ENCODE data around the gene BCO2.
"Not testable (repeated sequence)": the region's sequence is repeated elsewhere in the genome, so short reads cannot be mapped to it uniquely, and the experiment has no call there.

The BCO2 gene

DNA sequence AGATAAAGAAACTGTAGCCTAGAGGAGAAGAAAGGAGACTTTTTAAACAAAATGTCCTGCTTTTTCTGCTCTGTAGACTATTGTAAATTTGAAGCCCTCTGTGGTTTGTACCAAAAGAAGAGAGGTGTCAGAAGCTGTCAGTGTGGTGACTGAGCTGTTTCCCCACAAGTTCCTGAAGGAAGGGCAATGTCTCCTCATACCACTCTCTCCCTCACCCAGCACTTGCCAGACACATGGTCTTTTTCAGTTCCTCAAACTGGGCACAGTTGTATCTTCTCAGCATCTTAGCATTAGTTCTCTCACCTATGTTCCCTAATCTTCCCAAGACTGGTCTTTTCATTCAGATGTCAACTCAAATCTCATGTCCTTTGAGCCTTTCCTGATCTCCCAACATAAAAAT lies 4.3 kb downstream of the BCO2 start:
- H3K9ac ChIP-seq (ENCODE audit: low read depth, low read length), result no peak overlapping the region
- H3K4me1 ChIP-seq (ENCODE audit: insufficient read depth, low read length), result no peaks in the 10 kb centered on the region
- H3K36me3 ChIP-seq (ENCODE audit: insufficient read depth, low read length), result no peaks in the 10 kb centered on the region
- no peaks in the 10 kb centered on the region for H3K9me3 ChIP-seq (ENCODE audit: control insufficient read depth, insufficient read depth, low read length)

DNA sequence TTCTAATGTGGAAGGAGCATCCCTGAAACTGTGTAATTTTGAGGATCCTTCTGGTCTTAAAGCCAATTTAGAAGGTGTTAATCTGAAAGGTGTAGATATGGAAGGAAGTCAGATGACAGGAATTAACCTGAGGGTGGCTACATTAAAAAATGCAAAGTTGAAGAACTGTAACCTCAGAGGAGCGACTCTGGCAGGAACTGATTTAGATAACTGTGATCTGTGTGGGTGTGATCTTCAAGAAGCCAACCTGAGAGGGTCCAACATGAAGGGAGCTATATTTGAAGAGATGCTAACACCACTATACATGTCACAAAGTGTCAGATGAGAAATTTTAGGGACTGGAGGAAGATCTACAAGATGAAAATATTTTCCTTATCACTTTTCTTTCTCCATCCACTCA lies 7.6 kb downstream of the BCO2 start:
- no peak overlapping the region for H3K9ac ChIP-seq (ENCODE audit: low read depth, low read length)
- no peaks in the 10 kb centered on the region for H3K9me3 ChIP-seq (ENCODE audit: control insufficient read depth, insufficient read depth, low read length)
- no peaks in the 10 kb centered on the region for H3K4me1 ChIP-seq (ENCODE audit: insufficient read depth, low read length)
- no peaks in the 10 kb centered on the region for H3K36me3 ChIP-seq (ENCODE audit: insufficient read depth, low read length)

DNA sequence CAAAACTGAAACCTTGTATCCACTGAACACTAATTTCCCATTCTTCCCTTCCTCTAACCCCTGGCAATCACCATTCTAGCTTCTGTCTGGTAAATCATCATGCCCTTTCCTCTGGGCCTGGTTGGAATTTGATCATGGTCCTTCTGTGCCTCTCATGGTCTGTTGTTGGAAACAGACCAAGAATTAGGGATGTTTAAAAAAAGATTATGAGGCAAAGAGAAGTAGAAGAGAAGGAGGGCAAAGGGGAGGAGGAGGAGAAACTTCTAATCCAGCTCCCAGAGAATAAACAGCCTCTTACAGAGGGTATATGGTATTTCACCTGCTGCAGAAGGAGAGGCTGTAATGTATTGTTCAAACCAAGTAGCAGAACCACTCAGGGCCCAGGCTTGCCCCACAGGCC lies 10.6 kb downstream of the BCO2 start:
- Histone ChIP-seq H3K36me3 (ENCODE audit: insufficient read depth, low read length) (no peaks in the 10 kb centered on the region), H3K9me3 (ENCODE audit: control insufficient read depth, insufficient read depth, low read length) (no peaks in the 10 kb centered on the region), H3K9ac (ENCODE audit: low read depth, low read length) (no peak overlapping the region), H3K4me1 (ENCODE audit: insufficient read depth, low read length) (no peaks in the 10 kb centered on the region)

GRCh38 chr11:112186304-112186703 lies 11.0 kb downstream of the BCO2 start:
- no peaks in the 10 kb centered on the region for H3K36me3 ChIP-seq (ENCODE audit: insufficient read depth, low read length)
- H3K9me3 ChIP-seq (ENCODE audit: control insufficient read depth, insufficient read depth, low read length), result no peaks in the 10 kb centered on the region

DNA sequence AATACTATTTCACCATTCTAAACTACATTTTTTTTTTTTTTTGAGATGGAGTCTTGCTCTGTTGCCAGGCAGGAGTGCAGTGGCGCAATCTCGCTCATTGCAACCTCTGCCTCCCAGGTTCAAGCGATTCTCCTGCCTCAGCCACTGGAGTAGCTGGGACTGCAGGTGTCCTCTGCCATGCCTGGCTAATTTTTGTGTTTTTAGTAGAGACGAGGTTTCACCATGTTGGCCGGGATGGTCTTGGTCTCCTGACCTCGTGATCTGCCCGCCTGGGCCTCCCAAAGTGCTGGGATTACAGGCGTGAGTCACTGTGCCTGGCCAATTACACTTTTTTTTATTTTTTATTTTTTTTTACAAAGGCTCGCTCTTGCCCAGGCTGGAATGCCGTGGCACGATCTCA lies 19.8 kb downstream of the BCO2 start:
- not testable (repeated sequence) for H3K36me3 ChIP-seq (ENCODE audit: insufficient read depth, low read length); H3K9ac ChIP-seq (ENCODE audit: low read depth, low read length); H3K9me3 ChIP-seq (ENCODE audit: control insufficient read depth, insufficient read depth, low read length); H3K4me1 ChIP-seq (ENCODE audit: insufficient read depth, low read length)

More at GRCh38 chr11:112186304-112186703, 11.0 kb downstream of the BCO2 start:
- H3K4me1 ChIP-seq (ENCODE audit: insufficient read depth, low read length), result no peaks in the 10 kb centered on the region
- H3K9ac ChIP-seq (ENCODE audit: low read depth, low read length), result no peak overlapping the region

GRCh38 chr11:112195951-112196351 lies 20.6 kb downstream of the BCO2 start:
- H3K9ac ChIP-seq (ENCODE audit: low read depth, low read length), result no peak overlapping the region
- H3K9me3 ChIP-seq (ENCODE audit: control insufficient read depth, insufficient read depth, low read length), result no peaks in the 10 kb centered on the region

GRCh38 chr11:112196519-112197087 lies 21.3 kb downstream of the BCO2 start:
- Histone ChIP-seq H3K9me3 (ENCODE audit: control insufficient read depth, insufficient read depth, low read length) (no peaks in the 10 kb centered on the region), H3K36me3 (ENCODE audit: insufficient read depth, low read length) (no peaks in the 10 kb centered on the region), H3K9ac (ENCODE audit: low read depth, low read length) (no peak overlapping the region), H3K4me1 (ENCODE audit: insufficient read depth, low read length) (no peaks in the 10 kb centered on the region)

More at GRCh38 chr11:112195951-112196351, 20.6 kb downstream of the BCO2 start:
- Histone ChIP-seq H3K36me3 (ENCODE audit: insufficient read depth, low read length) (no peaks in the 10 kb centered on the region), H3K4me1 (ENCODE audit: insufficient read depth, low read length) (no peaks in the 10 kb centered on the region)

DNA sequence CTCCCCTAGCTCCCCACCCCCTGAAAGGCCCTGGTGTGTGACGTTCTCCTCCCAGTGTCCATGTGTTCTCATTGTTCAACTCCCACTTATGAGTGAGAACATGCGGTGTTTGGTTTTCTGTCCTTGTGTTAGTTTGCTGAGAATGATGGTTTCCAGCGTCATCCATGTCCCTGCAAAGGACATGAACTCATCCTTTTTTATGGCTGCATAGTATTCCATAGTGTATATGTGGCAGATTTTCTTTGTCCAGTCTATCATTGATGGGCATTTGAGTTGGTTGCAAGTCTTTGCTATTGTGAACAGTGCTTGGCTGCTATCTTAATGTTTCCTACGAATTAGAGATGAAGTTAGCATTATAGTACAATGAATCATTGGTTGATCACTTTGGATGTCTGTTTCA lies 23.8 kb downstream of the BCO2 start:
- not testable (repeated sequence) for H3K9ac ChIP-seq (ENCODE audit: low read depth, low read length); H3K9me3 ChIP-seq (ENCODE audit: control insufficient read depth, insufficient read depth, low read length); H3K36me3 ChIP-seq (ENCODE audit: insufficient read depth, low read length); H3K4me1 ChIP-seq (ENCODE audit: insufficient read depth, low read length)

DNA sequence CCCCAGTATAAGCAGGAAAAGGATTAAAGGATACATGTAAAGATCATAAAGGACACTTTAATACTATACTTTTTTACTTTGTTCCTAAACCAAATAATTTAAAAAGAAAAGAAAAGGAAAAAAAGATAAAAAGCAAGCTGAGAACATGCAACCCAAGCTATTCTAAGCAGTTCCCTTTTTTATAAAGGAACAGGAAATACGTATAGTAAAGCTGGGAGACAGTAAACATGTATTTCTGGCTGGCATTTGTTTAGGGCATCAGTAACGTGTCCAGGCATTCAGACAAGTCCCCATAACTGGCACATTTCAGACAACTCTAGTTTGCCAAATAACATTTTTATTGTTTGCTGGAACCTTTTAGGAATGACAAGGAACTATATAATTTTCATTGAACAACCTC lies 24.9 kb downstream of the BCO2 start:
- Histone ChIP-seq H3K9me3 (ENCODE audit: control insufficient read depth, insufficient read depth, low read length) (no peaks in the 10 kb centered on the region), H3K9ac (ENCODE audit: low read depth, low read length) (no peak overlapping the region), H3K4me1 (ENCODE audit: insufficient read depth, low read length) (no peaks in the 10 kb centered on the region), H3K36me3 (ENCODE audit: insufficient read depth, low read length) (no peaks in the 10 kb centered on the region)

DNA sequence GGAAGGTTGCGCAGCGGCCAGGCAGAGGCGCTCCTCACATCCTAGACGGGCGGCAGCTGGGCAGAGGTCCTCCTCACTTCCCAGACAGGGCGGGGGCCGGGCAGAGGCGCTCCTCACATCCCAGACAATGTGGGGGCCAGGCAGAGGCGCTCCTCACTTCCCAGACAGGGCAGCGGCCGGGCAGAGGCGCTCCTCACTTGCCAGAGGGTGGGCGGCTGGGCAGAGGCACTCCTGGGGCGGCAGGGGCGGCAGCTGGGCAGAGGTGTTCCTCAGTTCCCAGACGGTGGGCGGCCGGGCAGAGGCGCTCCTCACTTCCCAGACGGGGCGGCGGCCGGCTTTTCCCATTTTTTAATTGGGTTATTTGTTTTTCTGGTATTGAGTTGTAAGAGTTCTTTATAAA lies 30.8 kb downstream of the BCO2 start:
- no peaks in the 10 kb centered on the region for H3K4me1 ChIP-seq (ENCODE audit: insufficient read depth, low read length)
- no peak overlapping the region for H3K9ac ChIP-seq (ENCODE audit: low read depth, low read length)
- no peaks in the 10 kb centered on the region for H3K36me3 ChIP-seq (ENCODE audit: insufficient read depth, low read length)
- no peaks in the 10 kb centered on the region for H3K9me3 ChIP-seq (ENCODE audit: control insufficient read depth, insufficient read depth, low read length)

GRCh38 chr11:112210890-112211289 lies 35.6 kb downstream of the BCO2 start:
- H3K36me3 ChIP-seq (ENCODE audit: insufficient read depth, low read length), result no peaks in the 10 kb centered on the region

DNA sequence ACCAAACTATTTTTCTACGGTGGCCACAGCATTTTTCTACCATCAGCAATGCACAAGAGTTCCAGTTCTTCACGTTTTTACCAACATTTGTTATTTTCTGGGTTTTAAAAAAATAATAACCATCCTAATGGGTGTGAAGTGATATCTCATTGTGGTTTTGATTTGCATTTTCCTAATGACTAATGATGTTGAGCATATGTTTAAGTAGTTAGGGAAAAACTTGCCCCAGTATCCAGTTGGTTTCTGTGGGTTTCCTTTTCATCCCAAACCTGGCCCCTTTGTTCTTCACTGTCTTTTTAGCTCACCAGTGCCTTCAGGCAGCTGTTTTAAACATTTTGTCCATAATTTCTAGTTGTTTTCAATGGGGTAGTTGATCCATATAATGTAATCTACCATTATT lies 36.2 kb downstream of the BCO2 start:
- no peak overlapping the region for H3K9ac ChIP-seq (ENCODE audit: low read depth, low read length)
- H3K9me3 ChIP-seq (ENCODE audit: control insufficient read depth, insufficient read depth, low read length), result no peaks in the 10 kb centered on the region
- H3K36me3 ChIP-seq (ENCODE audit: insufficient read depth, low read length), result no peaks in the 10 kb centered on the region
- no peaks in the 10 kb centered on the region for H3K4me1 ChIP-seq (ENCODE audit: insufficient read depth, low read length)

More at GRCh38 chr11:112210890-112211289, 35.6 kb downstream of the BCO2 start:
- H3K9ac ChIP-seq (ENCODE audit: low read depth, low read length), result no peak overlapping the region
- no peaks in the 10 kb centered on the region for H3K9me3 ChIP-seq (ENCODE audit: control insufficient read depth, insufficient read depth, low read length)
- no peaks in the 10 kb centered on the region for H3K4me1 ChIP-seq (ENCODE audit: insufficient read depth, low read length)

DNA sequence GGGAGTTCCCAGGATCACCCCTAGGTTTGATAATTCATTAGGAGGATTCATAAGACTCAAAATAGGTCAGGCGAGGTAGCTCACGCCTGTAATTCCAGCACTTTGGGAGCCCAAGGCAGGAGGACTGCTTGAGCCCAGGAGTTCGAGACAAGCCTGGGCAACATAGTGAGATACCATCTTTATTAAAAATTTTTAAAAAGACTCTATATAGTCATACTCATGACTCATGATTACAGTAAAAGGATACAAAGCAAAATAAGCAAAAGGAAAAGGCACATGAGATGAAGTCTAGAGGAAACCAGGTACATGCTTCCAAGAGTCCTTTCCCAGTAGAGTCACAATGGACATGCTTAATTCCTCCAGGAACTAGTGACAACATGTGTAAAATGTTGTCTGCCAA lies 37.0 kb downstream of the BCO2 start:
- Histone ChIP-seq H3K36me3 (ENCODE audit: insufficient read depth, low read length) (no peaks in the 10 kb centered on the region), H3K9ac (ENCODE audit: low read depth, low read length) (no peak overlapping the region), H3K4me1 (ENCODE audit: insufficient read depth, low read length) (no peaks in the 10 kb centered on the region), H3K9me3 (ENCODE audit: control insufficient read depth, insufficient read depth, low read length) (no peaks in the 10 kb centered on the region)

DNA sequence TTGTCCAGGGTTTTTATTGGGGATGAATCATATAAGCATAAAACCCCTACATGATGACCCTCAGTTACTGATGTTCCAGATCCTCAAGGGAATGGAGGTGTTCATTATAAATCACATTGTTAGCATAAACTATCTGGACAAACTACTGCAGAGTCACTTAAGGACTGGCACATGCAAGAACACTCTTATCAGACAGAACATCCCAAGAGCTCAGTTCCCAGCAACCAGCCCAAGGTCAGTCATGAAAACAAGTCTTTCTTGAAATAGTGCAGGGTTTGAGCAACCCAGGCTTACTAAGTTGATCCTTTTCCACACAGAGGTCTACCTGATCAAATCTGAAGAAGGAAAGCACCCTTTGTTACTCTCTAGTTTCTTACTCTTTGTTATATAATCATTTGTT lies 37.4 kb downstream of the BCO2 start:
- no peaks in the 10 kb centered on the region for H3K9me3 ChIP-seq (ENCODE audit: control insufficient read depth, insufficient read depth, low read length)
- H3K36me3 ChIP-seq (ENCODE audit: insufficient read depth, low read length), result no peaks in the 10 kb centered on the region
- no peaks in the 10 kb centered on the region for H3K4me1 ChIP-seq (ENCODE audit: insufficient read depth, low read length)
- H3K9ac ChIP-seq (ENCODE audit: low read depth, low read length), result no peak overlapping the region

GRCh38 chr11:112213753-112214152 lies 38.4 kb downstream of the BCO2 start:
- Histone ChIP-seq H3K9me3 (ENCODE audit: control insufficient read depth, insufficient read depth, low read length) (no peaks in the 10 kb centered on the region), H3K9ac (ENCODE audit: low read depth, low read length) (no peak overlapping the region), H3K36me3 (ENCODE audit: insufficient read depth, low read length) (no peaks in the 10 kb centered on the region), H3K4me1 (ENCODE audit: insufficient read depth, low read length) (no peaks in the 10 kb centered on the region)

GRCh38 chr11:112215621-112216020 lies 40.3 kb downstream of the BCO2 start:
- no peaks in the 10 kb centered on the region for H3K9me3 ChIP-seq (ENCODE audit: control insufficient read depth, insufficient read depth, low read length)
- no peak overlapping the region for H3K9ac ChIP-seq (ENCODE audit: low read depth, low read length)
- H3K36me3 ChIP-seq (ENCODE audit: insufficient read depth, low read length), result no peaks in the 10 kb centered on the region
- no peaks in the 10 kb centered on the region for H3K4me1 ChIP-seq (ENCODE audit: insufficient read depth, low read length)

Data from ES-I3 (cell line).